HFFc6 (cell line): ENCODE results near the gene FRMPD1. TPM values are rescaled to one million over a fixed set of nuclear protein-coding genes. Genes with fewer than 3 reads are reported as not detected.
A peak's percentile ranks its signal among the peaks of the same experiment; 100 is the strongest.
"Not testable (repeated sequence)": the region's sequence is repeated elsewhere in the genome, so short reads cannot be mapped to it uniquely, and the experiment has no call there.

ENCODE experiments used
- DNase-seq: peaks from one replicate; pipeline ENCODE4 v3.0.0-alpha.2; 2018
- H3K27ac Mint-ChIP-seq: 2 replicates; pipeline ENCODE4 v1.8.0; 2020; ENCODE audit warnings: mild to moderate bottlenecking, mixed read lengths
- H3K27me3 Mint-ChIP-seq: 2 replicates; pipeline ENCODE4 v1.8.0; 2021; ENCODE audit warnings: mild to moderate bottlenecking, moderate library complexity, mixed read lengths; ENCODE audit not compliant: insufficient read depth
- H3K36me3 Mint-ChIP-seq: 2 replicates; pipeline ENCODE4 v1.8.0; 2021; ENCODE audit warnings: low read depth, mixed read lengths
- H3K4me1 Mint-ChIP-seq: 2 replicates; pipeline ENCODE4 v1.8.0; 2020; ENCODE audit warnings: low read depth, mixed read lengths
- H3K4me3 Mint-ChIP-seq: 2 replicates; pipeline ENCODE4 v1.8.0; 2020; ENCODE audit warnings: mild to moderate bottlenecking, moderate library complexity, mixed read lengths
- H3K9me3 Mint-ChIP-seq: 2 replicates; pipeline ENCODE4 v1.8.0; 2020; ENCODE audit warnings: mild to moderate bottlenecking, mixed read lengths
- CTCF ChIP-seq: fragments of 200-600 bp; sonication (generic); IDR thresholded peaks from 2 replicates; pipeline ENCODE4 v1.5.0; 2021; ENCODE audit warnings: antibody characterized with exemption, mild to moderate bottlenecking
- total RNA-seq, 6 experiments: library from RNA; stranded (reverse); fragmentation: NEBNext Ultra II Directional; extraction: Animal tissue kit (Norgen Biotek cat#: 25700); gene quantifications; 2 replicates in 1 of 6; 3 replicates in 5 of 6; pipeline ENCODE4 v1.2.3, GENCODE V29; 2021

The FRMPD1 gene
- total RNA-seq, 6 experiments from 2014 or later = not detected

GRCh38 chr9:37746448-37747270 lies 95.9 kb downstream of the FRMPD1 start:
- H3K36me3 Mint-ChIP-seq = no peaks in the 10 kb centered on the region
- DNase-seq = peak; percentile 88
- H3K4me1 Mint-ChIP-seq = peaks cover 17% of the 10 kb centered on the region
- H3K9me3 Mint-ChIP-seq = no peaks in the 10 kb centered on the region
- no peak for TF ChIP-seq CTCF
- H3K4me3 Mint-ChIP-seq = peak overlapping the region; percentile 0; the same call in 1 of the 2 replicates
- peaks cover 8% of the 10 kb centered on the region for H3K27me3 Mint-ChIP-seq
- peak overlapping the region; percentile 45 for H3K27ac Mint-ChIP-seq

- DNase-seq = peak; percentile 72
- Mint-ChIP-seq H3K27me3 (peaks cover 3% of the 10 kb centered on the region), H3K27ac (peak overlapping the region; percentile 45), H3K36me3 (no peaks in the 10 kb centered on the region), H3K4me1 (peaks cover 17% of the 10 kb centered on the region), H3K4me3 (peak overlapping the region; percentile 0; the same call in 1 of the 2 replicates), H3K9me3 (no peaks in the 10 kb centered on the region)
- TF ChIP-seq CTCF = peak; percentile 96
Observed at GRCh38 chr9:37747271-37747753, 96.6 kb downstream of the FRMPD1 start.

GRCh38 chr9:37749129-37749528 lies 98.4 kb downstream of the FRMPD1 start:
- Mint-ChIP-seq H3K9me3 (peaks cover 6% of the 10 kb centered on the region; the same call in 1 of the 2 replicates), H3K4me3 (no peak overlapping the region), H3K27me3 (peaks cover 5% of the 10 kb centered on the region), H3K27ac (no peak overlapping the region), H3K4me1 (peaks cover 21% of the 10 kb centered on the region), H3K36me3 (peaks cover 6% of the 10 kb centered on the region; the same call in 1 of the 2 replicates)
- DNase-seq = no peak
- TF ChIP-seq CTCF = no peak

DNA sequence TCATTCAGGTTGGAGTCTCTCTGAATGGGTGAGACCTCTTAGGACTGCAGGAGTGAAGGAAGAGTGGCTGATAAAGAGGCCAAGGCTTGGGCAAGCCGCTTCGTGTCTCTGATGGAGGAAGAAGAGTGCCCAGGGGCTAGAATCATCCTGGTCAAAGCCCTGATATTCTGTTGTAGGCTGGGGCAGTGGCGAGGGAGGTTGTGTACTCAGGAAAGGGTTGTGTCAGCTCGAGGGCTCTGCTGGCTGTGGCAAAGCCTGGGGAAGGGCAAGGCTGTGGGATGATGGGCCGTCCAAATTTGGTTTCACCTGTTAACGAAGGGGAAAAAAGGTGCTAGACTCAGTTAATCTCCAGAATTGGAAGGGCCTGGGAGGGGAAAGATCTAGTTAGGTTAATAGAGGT lies 100.4 kb downstream of the FRMPD1 start:
- no peak for TF ChIP-seq CTCF
- peaks cover 6% of the 10 kb centered on the region; the same call in 1 of the 2 replicates for H3K9me3 Mint-ChIP-seq
- peaks cover 9% of the 10 kb centered on the region for H3K36me3 Mint-ChIP-seq
- H3K4me1 Mint-ChIP-seq = peaks cover 28% of the 10 kb centered on the region
- DNase-seq = no peak
- peaks cover 3% of the 10 kb centered on the region for H3K27me3 Mint-ChIP-seq
- no peak overlapping the region for H3K27ac Mint-ChIP-seq
- no peak overlapping the region for H3K4me3 Mint-ChIP-seq

GRCh38 chr9:37751704-37752103 lies 101.0 kb downstream of the FRMPD1 start:
- H3K27ac Mint-ChIP-seq, H3K36me3 Mint-ChIP-seq, H3K27me3 Mint-ChIP-seq, H3K4me3 Mint-ChIP-seq, H3K9me3 Mint-ChIP-seq, DNase-seq: not testable (repeated sequence)
- peaks cover 26% of the 10 kb centered on the region for H3K4me1 Mint-ChIP-seq

GRCh38 chr9:37752112-37752511 lies 101.4 kb downstream of the FRMPD1 start:
- not testable (repeated sequence) for H3K4me3 Mint-ChIP-seq, H3K9me3 Mint-ChIP-seq, H3K27me3 Mint-ChIP-seq, DNase-seq, H3K36me3 Mint-ChIP-seq, H3K27ac Mint-ChIP-seq
- H3K4me1 Mint-ChIP-seq = peaks cover 22% of the 10 kb centered on the region
